Gastrocnemius medialis (tissue), 4 donors: ENCODE data around the gene PTGER4. TPM values are rescaled to one million over a fixed set of nuclear protein-coding genes. Genes with fewer than 3 reads are reported as not detected.
"Not testable (repeated sequence)": the region's sequence is repeated elsewhere in the genome, so short reads cannot be mapped to it uniquely, and the experiment has no call there.

Source experiments
- ATAC-seq, 2 donors: fragments of 150-250 bp; one replicate each; pipeline ENCODE4 v1.9.1; 2016
- DNase-seq, 2 donors: peaks; one replicate each; pipeline ENCODE4 v3.0.0-alpha.2; 2019
- H3K27ac ChIP-seq, 4 donors: fragments of 200-600 bp; sonication (generic); 1 replicate in 1 of 4; 2 replicates in 3 of 4; pipeline ENCODE4 v1.5.1; 2016 to 2018; ENCODE audit warnings: mild to moderate bottlenecking in 2 of 4, moderate library complexity in 1 of 4
- H3K27me3 ChIP-seq, 3 donors: fragments of 200-600 bp; sonication (generic) in 2 of 3; 1 replicate in 1 of 3; 2 replicates in 2 of 3; pipeline versions ENCODE4 v1.5.1 to v1.6.0; 2016 to 2019; ENCODE audit warnings: mild to moderate bottlenecking in 1 of 3, moderate library complexity in 1 of 3
- H3K36me3 ChIP-seq, 2 donors: fragments of 200-600 bp; sonication (generic) in 1 of 2; one replicate each; pipeline ENCODE4 v1.5.1; 2017 to 2018
- H3K4me1 ChIP-seq, 2 donors: fragments of 200-600 bp; sonication (generic) in 1 of 2; one replicate each; pipeline ENCODE4 v1.5.1; 2016 to 2017; ENCODE audit warnings: mild to moderate bottlenecking in 2 of 2
- H3K4me3 ChIP-seq, 4 donors: fragments of 200-600 bp; sonication (generic) in 3 of 4; 1 replicate in 1 of 4; 2 replicates in 3 of 4; pipeline ENCODE4 v1.5.1; 2016 to 2019; ENCODE audit warnings: mild to moderate bottlenecking in 2 of 4
- H3K9me3 ChIP-seq, 3 donors: fragments of 200-600 bp; sonication (generic) in 2 of 3; 1 replicate in 1 of 3; 2 replicates in 2 of 3; pipeline ENCODE4 v1.5.1; 2016 to 2019
- POLR2A ChIP-seq, 2 donors: fragments of 450-650 bp; IDR thresholded peaks; one replicate each; pipeline ENCODE4 v1.6.1; 2017; ENCODE audit warnings: antibody characterized with exemption in 2 of 2, mild to moderate bottlenecking in 2 of 2, moderate library complexity in 2 of 2
- in situ Hi-C, 4 donors: fragments of 200-750 bp; cut with MboI; loops; one replicate each; pipeline versions ENCODE4 v1.15.0 to v1.8.0; 2017; ENCODE audit warnings: low sequenced_read_pairs in 4 of 4
- intact Hi-C: fragments of 100-400 bp; cut with DNase I; formaldehyde crosslinking; loops from one replicate; pipeline ENCODE4 v1.15.1; 2023; ENCODE audit warnings: low total_unique reads
- total RNA-seq, 4 donors: library from RNA; depleted of rRNA; stranded (reverse); fragments of >200 nt; gene quantifications; one replicate each; pipeline versions ENCODE4 v1.1.0 to v1.2.3, GENCODE V29; 2016
- TF ChIP-seq, protein P1 (sequence below), 5 experiments: fragments of 450-650 bp in 3 of 5; fragments of 200-600 bp in 2 of 5; sonication (generic) in 2 of 5; IDR thresholded peaks in 4 of 5; conservative IDR thresholded peaks in 1 of 5; 1 replicate in 4 of 5; 2 replicates in 1 of 5; pipeline ENCODE4 v1.5.1; 2016 to 2019; ENCODE audit warnings: antibody characterized with exemption in 5 of 5, mild to moderate bottlenecking in 3 of 5, moderate library complexity in 3 of 5

Gene PTGER4
- total RNA-seq, 4 donors from 2014 or later: 4.2 to 11.2 (median 7.4) TPM

DNA sequence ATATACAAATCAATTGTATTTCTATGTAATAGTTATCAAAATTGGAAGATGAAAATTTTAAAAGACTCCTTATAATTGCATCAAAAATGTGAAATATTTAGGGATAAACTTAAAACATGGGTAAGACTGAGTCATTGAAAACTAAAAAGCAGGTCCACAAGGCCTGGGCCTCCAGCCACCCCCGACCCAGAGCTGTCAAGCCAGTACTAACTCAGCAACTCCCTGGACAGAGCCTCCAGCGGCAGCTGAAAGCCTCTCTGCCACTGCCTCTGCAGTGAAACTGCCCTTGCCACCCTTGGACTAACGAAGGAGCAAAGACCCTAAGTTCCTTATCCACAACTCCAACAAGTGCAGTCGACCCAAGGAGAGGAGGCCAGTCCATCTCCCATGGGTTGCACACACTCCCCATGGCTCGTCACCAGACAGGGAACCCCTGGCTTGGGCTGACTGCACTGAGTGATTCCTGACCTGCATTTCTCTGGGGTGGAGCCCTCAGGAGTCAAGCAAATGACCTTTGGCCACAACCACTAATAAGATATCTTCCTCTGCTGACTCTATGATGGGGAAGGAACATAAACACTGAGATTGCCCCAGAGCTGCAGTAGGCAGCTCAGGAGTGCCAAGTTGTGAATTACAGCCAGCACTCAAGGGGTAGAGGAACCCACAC, 20.5 kb downstream of the PTGER4 start:
- ATAC-seq (no peak), DNase-seq (no peak)
- no peak overlapping the region for H3K4me3 ChIP-seq
- no peaks in the 10 kb centered on the region for H3K27me3 ChIP-seq
- no peak for TF ChIP-seq POLR2A (IDR thresholded peaks at IDR 0.05)
- TF ChIP-seq, protein P1, sequence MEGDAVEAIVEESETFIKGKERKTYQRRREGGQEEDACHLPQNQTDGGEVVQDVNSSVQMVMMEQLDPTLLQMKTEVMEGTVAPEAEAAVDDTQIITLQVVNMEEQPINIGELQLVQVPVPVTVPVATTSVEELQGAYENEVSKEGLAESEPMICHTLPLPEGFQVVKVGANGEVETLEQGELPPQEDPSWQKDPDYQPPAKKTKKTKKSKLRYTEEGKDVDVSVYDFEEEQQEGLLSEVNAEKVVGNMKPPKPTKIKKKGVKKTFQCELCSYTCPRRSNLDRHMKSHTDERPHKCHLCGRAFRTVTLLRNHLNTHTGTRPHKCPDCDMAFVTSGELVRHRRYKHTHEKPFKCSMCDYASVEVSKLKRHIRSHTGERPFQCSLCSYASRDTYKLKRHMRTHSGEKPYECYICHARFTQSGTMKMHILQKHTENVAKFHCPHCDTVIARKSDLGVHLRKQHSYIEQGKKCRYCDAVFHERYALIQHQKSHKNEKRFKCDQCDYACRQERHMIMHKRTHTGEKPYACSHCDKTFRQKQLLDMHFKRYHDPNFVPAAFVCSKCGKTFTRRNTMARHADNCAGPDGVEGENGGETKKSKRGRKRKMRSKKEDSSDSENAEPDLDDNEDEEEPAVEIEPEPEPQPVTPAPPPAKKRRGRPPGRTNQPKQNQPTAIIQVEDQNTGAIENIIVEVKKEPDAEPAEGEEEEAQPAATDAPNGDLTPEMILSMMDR (IDR thresholded peaks at IDR 0.05 in 4 of 5, conservative IDR thresholded peaks at IDR 0.05 in 1 of 5): no peak
- in situ Hi-C loops: no loop called here
- H3K36me3 ChIP-seq: no peaks in the 10 kb centered on the region
- intact Hi-C loops: no loop called here
- H3K9me3 ChIP-seq: no peaks in the 10 kb centered on the region
- no peaks in the 10 kb centered on the region for H3K4me1 ChIP-seq
- H3K27ac ChIP-seq: no peak overlapping the region

GRCh38 chr5:40702027-40702426, 22.3 kb downstream of the PTGER4 start:
- H3K27me3 ChIP-seq, DNase-seq, H3K4me1 ChIP-seq, H3K27ac ChIP-seq, H3K4me3 ChIP-seq, ATAC-seq, H3K36me3 ChIP-seq, in situ Hi-C loops, H3K9me3 ChIP-seq, intact Hi-C loops: not testable (repeated sequence)

GRCh38 chr5:40705484-40705883, 25.8 kb downstream of the PTGER4 start:
- H3K27me3 ChIP-seq, H3K4me3 ChIP-seq, H3K4me1 ChIP-seq, H3K36me3 ChIP-seq, DNase-seq, H3K27ac ChIP-seq, ATAC-seq, H3K9me3 ChIP-seq, intact Hi-C loops, in situ Hi-C loops: not testable (repeated sequence)

DNA sequence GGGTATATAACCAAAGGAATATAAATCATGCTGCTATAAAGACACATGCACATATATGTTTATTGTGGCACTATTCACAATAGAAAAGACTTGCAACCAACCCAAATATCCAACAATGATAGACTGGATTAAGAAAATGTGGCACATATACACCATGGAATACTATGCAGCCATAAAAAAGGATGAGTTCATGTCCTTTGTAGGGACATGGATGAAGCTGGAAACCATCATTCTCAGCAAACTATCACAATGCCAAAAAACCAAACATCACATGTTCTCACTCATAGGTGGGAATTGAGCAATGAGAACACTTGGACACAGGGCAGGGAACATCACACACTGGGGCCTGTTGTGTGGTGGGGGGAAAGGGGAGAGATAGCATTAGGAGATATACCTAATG, 30.9 kb downstream of the PTGER4 start:
- H3K27me3 ChIP-seq, H3K9me3 ChIP-seq, H3K36me3 ChIP-seq, intact Hi-C loops, H3K27ac ChIP-seq, H3K4me1 ChIP-seq, DNase-seq, ATAC-seq, in situ Hi-C loops, H3K4me3 ChIP-seq: not testable (repeated sequence)

DNA sequence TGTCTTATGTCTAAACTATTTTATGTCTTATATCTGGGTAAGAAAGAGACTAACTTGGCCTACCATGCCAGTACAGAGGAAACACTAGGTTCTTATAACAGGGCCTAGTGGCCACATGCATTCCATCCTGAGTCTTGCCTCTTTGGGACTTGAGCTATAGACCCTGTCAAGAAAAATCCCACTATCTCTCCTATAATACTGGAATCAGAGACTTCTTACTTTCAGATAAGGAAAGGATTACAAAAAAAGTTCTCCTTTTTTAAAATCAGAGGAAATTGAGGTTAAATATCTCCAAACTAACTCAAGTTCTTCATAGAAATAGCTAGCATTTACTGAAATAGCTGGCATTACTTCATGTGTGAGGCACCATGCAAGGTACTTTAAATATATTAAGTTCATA, 34.3 kb downstream of the PTGER4 start:
- no peaks in the 10 kb centered on the region for H3K27me3 ChIP-seq
- intact Hi-C loops (no loop called here), in situ Hi-C loops (no loop called here)
- peaks cover 0 to 4% of the 10 kb centered on the region in 2 donors for H3K36me3 ChIP-seq
- DNase-seq: no peak
- H3K4me3 ChIP-seq: no peak overlapping the region
- no peaks in the 10 kb centered on the region for H3K9me3 ChIP-seq
- no peaks in the 10 kb centered on the region for H3K4me1 ChIP-seq
- no peak for ATAC-seq
- H3K27ac ChIP-seq: no peak overlapping the region
- TF ChIP-seq, protein P1 (IDR thresholded peaks at IDR 0.05 in 4 of 5, conservative IDR thresholded peaks at IDR 0.05 in 1 of 5): no peak
- no peak for TF ChIP-seq POLR2A (IDR thresholded peaks at IDR 0.05)

- DNase-seq (no peak), ATAC-seq (no peak)
- Histone ChIP-seq H3K4me1 (no peaks in the 10 kb centered on the region), H3K27me3 (no peaks in the 10 kb centered on the region), H3K4me3 (no peak overlapping the region), H3K27ac (no peak overlapping the region), H3K36me3 (peaks cover 0 to 4% of the 10 kb centered on the region in 2 donors), H3K9me3 (no peaks in the 10 kb centered on the region)
- TF ChIP-seq POLR2A (IDR thresholded peaks at IDR 0.05): no peak
- TF ChIP-seq, protein P1 (IDR thresholded peaks at IDR 0.05 in 4 of 5, conservative IDR thresholded peaks at IDR 0.05 in 1 of 5): no peak
- in situ Hi-C loops: no loop called here
- intact Hi-C loops: no loop called here
Measured at GRCh38 chr5:40716000-40716399, 36.3 kb downstream of the PTGER4 start.
